Measurements from ENCODE around the gene BST2.
"Not testable (repeated sequence)": the region's sequence is repeated elsewhere in the genome, so short reads cannot be mapped to it uniquely, and the experiment has no call there.

BST2 gene

GRCh38 chr19:17385878-17386611 is 19.4 kb downstream of the BST2 start:
- DNase-seq = no peak

- no peak for DNase-seq
Measured at GRCh38 chr19:17380426-17381138, 24.8 kb downstream of the BST2 start.

GRCh38 chr19:17379221-17379631 is 26.2 kb downstream of the BST2 start:
- DNase-seq = no peak

GRCh38 chr19:17378271-17378670 is 27.2 kb downstream of the BST2 start:
- no peak for DNase-seq

- no peak for DNase-seq
Measured at GRCh38 chr19:17376935-17377600, 28.4 kb downstream of the BST2 start, which contains the start of gene PLVAP. Gene PLVAP (minus strand): TSS chr19:17377342. CDS start chr19:17377288, 54 bp downstream.

GRCh38 chr19:17370026-17370587 is 35.3 kb downstream of the BST2 start:
- peak; percentile 44 for DNase-seq

- DNase-seq = no peak
Measured at GRCh38 chr19:17365361-17365760, 40.1 kb downstream of the BST2 start.

- DNase-seq = not testable (repeated sequence)
Measured at GRCh38 chr19:17363852-17364605, 41.4 kb downstream of the BST2 start.

GRCh38 chr19:17359905-17360800 is 45.3 kb downstream of the BST2 start:
- no peak for DNase-seq

- DNase-seq = no peak
Measured at GRCh38 chr19:17358395-17358794, 47.0 kb downstream of the BST2 start.

GRCh38 chr19:17357724-17358123 is 47.7 kb downstream of the BST2 start:
- no peak for DNase-seq

- no peak for DNase-seq
Measured at GRCh38 chr19:17357078-17357666, 48.3 kb downstream of the BST2 start.

- DNase-seq = no peak
Measured at GRCh38 chr19:17353386-17353785, 52.0 kb downstream of the BST2 start.

Measured in SIG-M5 (cell line).